NCI-H2081 (cell line): Measurements from ENCODE around the gene RAB6B.
"Not testable (repeated sequence)": the region's sequence is repeated elsewhere in the genome, so short reads cannot be mapped to it uniquely, and the experiment has no call there.

Experiments
- DNase-seq, 2 experiments: peaks; one replicate each; lab custom pipeline; 2025; lab: John Stamatoyannopoulos, UW

RAB6B gene

DNA sequence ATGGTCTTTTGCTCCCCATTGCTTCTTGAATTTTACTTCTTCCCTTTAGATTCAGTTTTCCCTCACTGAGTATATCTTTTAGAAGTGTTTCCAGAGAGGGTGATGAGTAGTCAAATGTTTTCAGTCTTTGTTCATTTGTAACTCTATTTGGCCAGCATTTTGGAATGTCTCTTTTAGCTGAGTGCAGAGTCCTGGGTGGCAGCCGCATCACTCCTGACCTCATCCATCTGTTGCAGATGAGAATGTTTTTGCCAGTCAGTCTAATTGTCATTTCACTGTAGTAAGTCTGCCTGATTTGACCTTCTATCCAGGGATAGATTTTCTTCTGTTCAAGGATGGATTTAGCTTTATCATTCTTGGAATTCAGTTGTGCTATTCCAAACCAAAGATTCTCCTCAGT, 82.8 kb downstream of the RAB6B start:
- DNase-seq, result no peak

DNA sequence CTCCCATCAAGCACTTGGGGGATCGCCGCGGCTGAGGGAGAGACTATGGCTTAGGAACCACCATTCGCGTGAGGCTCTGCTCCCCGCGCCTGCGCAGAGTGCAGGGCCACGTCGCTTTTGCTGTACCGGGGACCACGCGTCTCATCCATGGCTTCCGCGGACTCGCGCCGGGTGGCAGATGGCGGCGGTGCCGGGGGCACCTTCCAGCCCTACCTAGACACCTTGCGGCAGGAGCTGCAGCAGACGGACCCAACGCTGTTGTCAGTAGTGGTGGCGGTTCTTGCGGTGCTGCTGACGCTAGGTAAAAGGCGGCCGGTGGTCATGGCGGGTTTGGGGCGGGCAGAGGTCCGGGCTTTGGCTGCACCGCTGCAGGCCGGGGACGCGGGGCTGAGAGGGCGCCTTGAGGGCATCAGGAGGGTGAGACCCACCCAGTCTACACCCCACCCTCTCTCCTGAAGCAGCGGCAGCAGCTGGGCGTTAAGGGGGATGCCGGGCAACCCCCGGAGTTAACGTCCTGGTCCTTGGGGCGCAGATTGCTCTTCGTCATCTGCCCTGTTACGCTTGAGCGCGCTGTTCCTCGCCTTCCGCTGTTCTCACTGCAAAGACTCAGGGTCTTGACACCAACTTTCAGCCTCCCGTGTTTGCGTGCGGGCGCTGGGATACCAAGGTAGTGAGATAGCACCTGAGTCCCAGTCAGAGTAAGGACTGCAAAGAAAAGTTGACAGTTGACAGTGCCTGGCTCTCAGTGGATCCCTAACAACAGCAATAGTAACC, 89.8 kb downstream of the RAB6B start, which contains the start of gene SRPRB:
SRPRB (plus strand) TSS at position 114 of the 774 bp plus-strand sequence; CDS start at position 148, 34 bp downstream.
- DNase-seq, result peak; percentile 96 to 99

DNA sequence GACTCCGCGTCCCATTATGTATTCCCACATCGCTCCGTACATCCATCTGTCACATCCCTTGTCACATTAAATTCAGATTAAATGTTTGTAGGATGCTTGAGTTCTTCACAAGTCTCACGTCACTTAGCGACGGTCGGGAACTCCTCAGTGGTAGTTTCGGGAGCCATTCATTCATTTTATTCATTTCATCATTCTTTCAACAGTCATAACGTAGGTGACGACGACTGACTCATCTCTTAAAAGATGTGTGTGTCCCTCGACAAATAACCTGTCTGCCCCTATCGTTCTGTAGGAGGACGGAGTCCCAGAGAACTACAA, 90.3 kb downstream of the RAB6B start:
- DNase-seq, result no peak

DNA sequence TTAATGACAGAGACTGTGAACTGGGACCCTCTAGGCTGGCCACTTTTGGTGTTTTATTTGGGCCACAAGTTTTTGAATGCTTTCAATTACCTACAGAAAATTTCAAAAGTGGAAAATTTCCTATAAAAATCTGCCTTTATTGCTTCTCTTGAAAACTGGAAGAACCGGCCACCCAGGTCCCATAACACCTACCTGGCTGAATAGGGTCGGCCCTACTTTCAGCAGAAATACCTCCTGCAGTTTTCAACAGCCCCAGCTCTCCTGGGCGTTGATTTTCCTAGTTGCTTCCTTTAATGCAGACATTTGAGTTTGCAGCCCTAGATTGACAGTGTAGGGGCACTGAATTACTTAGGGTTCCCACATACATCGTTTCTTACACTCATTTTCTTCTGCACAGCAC, 90.8 kb downstream of the RAB6B start:
- DNase-seq, result no peak

DNA sequence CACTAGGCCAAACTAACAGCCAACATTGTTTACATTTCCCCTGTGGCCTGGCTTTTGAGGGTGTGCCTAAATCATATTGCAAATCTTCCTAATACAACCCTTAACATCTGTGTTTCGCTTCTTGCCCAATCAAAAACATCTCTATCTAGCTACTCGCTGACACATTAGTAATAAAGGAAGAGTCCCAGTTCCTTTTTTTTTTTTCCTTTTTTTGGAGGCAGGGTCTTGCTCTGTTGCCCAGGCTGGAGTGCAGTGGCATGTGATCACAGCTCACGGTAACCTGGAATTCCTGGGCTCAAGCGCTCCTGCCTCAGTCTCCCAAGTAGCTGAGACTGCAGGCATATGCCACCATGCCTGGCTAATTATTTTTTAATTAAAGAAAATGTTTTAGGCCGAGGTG, 92.2 kb downstream of the RAB6B start:
- DNase-seq, result no peak

DNA sequence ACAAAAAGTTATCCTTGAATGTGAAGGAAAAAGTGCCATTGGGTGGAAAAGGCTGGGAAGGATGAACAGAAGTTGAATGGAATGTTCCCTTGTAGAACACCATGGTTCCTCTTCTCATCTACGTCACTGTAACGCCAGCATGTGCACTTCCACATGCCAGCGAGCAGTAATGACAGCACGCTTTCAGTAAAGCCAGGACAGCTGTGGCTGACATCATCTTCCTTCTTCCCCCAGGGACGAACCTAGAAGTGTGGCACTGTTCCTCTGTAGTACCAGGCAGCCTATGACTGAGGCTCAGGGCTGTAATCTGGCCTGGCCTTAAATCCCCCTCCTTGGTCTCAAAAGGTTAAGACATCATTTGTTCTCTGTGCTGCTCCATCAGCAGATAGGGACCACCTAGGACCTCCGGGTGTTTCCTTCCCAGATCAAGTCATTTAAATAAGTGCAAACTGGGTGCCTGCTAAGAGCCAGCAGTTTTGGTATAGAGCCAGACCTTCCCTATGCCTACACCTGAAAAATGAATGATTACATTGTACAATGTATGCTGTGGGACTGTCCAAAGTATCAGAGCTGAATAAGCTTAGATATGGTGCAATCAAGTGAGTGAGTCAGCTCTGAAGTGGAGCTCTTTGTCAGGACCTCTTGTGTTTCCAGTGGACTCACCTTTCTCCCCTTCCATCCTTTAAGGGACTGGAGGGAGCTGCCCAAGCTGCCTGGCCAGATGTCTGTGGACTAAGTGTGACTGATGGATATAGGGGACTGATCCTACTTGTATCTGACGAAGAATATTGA, 95.7 kb downstream of the RAB6B start:
- DNase-seq, result no peak

DNA sequence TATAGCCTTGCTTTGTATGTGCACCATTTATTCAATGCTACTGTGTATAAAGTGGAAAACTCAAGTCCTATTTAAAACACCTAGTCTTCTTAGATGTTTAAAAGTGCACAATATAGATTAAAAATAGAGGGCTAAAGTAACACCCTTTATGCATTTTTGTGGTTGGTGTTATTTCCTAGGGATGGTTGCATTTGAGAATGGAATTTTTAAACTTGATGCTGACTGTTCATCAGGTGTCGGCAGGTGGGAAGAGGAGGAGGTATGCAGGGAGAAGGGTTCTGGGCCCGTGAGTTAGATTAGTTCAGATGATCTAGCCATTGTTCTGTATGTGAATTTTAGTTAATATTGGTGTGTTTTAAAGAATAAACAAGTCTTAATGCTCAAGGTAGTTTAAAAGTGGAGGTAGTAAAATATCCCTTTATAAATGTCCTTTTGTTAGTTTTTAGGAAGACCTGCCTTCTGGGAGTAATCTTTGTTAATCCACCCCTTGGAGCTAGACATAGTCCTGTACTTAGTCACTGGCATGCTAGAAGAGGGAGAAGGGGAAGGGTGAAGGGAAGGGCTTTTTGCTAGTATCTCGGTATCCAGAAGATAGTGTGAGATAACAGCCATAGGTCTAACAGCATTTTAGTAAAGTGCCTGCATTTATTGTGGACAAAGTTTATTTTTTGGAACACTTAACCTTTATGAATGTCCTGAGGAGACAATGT, 98.1 kb downstream of the RAB6B start:
- DNase-seq, result no peak

DNA sequence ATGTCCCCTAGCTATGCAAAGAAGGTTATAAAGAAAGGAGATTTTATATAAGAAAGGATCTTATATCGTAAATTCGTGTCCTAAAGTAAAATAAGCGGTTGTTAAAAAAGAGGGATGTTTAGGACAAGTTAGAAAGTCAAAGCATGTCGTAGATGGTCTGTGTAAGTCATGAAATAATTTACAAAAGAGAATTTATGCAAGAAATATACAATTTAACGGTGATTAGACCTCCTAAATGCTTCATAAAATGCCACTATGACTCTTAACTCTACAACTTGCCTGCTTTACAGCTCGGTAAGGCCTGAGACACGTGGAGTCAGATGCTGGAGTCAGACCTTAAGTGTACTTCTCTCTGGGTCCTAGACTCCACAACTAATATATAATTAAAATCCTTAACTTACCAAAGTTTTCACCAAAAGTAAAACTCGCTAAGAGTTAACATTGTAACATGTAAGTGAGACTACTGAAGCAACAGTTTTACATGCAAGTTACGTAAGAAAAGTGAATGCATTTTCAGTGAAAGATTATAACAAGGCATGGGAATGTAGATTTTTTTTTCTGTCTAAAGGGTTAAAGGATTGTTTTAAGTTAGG, 103.4 kb downstream of the RAB6B start:
- peak in 1 of 2 experiments; percentile 30 for DNase-seq

DNA sequence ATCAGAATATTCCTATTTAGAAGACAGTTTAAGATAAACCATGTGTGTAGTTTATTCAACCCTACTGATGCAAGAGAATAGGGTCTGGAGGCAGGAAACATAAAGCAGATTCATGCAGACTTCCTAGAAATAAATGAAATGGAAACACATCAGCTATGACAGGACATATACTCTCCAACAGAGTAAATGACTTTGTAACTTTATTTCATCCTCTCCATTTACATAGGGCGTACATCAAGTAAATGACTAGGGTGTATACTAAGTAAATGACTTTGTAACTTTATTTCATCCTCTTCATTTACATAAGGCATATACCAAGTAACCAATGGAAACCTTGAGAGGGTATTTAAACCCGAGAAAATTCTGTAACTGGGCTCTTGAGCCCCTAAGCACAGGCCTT, 107.7 kb downstream of the RAB6B start:
- DNase-seq, result no peak

DNA sequence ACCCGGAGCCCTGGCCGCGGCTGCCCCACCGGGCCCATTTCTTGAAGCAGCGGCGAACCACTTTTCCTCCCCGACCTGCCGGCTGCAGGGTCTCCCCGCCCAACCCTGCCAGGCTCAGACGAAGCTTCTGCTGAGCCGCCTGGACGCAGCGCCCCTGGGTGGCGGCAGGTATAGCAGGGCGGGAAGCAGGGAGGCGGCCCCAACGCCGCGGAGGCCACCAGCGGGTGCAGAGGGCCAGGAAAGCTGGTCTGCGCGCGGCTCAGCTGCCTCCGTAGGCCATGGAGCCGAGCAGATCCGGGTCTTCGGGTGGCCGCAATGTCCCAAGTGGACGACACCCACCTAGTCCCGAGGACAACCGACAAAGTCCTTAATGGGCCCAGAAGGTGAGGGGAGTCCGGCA, 111.9 kb downstream of the RAB6B start:
- DNase-seq, result no peak

DNA sequence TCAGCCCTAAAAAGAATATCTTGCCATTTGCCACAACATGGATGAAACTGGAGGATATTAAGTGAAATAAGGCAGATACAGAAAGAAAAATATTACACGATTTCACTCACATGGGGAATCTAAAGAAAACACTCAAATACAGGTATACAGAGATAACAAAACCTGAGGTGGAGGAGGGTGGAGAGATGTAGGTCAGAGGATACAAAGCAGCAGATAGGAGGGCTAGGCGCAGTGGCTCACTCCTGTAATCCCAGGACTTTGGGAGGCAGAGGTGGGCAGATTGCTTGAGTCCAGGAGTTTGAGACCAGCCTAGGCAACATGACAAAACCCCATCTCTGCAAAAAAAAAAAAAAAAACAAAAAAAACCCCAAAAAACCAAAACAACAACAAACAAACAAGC, 113.2 kb downstream of the RAB6B start:
- DNase-seq, result no peak

DNA sequence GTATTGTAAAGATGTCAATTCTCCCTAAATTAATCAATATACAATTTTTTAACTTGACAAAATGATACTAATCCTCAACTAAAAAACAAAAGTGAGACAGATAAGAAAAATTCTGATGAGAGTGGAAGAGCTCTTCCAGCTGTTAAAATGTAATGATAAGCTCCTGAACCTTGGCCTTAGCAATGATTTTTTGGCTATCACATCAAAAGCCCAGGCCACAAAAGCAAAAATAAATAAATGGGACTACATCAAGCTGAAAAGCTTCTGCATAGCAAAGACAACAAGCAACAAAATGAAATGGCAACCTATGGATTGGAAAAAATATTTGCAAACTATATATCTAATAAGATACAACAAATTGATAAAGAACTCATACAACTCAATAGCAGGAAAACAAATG, 114.1 kb downstream of the RAB6B start:
- no peak for DNase-seq

DNA sequence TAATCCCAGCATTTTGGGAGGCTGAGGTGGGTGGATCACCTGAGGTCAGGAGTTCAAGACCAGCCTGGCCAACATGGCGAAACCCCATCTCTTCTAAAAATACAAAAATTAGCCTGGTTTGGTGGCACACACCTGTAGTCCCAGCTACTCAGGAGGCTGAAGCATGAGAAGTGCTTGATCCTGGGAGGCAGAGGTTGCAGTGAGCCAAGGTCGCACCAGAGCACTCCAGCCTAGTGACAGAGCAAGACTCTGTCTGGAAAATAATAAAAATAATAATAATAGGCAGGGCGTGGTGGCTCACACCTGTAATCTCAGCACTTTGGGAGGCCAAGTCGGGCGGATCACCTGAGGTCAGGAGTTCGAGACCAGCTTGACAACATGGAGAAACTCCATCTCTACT, 114.9 kb downstream of the RAB6B start:
- not testable (repeated sequence) for DNase-seq

DNA sequence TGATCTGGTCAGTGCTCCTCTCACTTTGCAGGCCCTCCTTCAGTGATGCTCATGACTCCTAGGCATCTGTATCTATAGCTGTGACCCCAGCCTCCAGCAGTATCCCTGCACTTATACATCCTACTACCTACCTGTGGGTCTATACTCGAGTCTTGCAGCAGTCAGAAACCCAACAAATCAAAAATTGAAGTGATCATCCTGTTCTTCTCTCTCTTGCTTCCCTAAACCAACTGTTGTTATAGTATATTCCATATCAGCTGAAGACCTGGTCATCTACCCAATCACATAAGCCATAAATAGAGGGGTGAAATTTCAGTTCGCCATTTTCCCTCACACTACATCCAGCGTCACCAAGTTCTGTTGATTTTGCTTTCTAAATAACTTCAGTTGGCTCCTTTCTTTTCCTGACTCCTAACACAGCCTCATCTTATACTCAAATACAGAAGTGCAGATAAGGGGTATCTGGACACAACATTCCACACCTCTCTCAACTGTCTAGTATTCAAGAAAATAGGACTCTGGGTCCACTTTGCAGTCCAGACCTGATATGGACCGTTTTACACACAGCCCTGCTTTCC, 116.0 kb downstream of the RAB6B start:
- no peak for DNase-seq

DNA sequence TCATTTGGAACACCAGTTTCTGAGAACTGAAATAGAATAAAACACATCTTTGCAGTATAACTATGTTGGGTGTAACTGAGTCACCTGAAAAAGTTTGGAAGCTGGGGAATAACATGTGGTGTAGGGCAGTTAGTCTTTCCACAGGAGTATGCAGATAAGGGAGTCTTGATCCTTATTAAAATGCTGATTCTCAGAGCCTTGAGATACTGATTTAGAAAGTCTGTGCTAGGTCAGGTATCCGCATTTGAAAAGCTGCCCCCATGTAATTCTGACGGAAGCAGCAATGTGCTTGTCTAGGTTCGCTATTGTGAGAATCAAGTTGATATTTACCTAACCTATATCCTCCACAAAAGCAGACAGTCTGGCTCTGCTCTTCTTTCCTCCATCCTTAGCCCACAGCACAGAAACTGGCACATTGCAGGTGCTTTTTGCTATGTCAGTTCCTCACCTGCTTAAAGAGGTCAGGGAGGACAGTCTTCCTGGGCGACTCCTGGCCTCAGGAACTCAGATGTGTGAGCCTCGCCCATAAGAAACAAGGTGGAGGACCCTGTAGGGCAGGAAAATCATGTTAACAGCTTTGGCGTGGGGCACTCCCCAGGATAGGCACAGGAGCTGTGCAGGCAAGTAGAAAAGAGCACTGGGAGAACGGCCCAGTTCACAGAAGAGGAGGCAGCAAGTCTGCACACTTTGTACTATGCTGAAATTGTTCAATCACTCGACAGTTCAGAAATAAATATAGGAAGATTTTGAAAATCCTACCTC, 117.7 kb downstream of the RAB6B start:
- no peak for DNase-seq

DNA sequence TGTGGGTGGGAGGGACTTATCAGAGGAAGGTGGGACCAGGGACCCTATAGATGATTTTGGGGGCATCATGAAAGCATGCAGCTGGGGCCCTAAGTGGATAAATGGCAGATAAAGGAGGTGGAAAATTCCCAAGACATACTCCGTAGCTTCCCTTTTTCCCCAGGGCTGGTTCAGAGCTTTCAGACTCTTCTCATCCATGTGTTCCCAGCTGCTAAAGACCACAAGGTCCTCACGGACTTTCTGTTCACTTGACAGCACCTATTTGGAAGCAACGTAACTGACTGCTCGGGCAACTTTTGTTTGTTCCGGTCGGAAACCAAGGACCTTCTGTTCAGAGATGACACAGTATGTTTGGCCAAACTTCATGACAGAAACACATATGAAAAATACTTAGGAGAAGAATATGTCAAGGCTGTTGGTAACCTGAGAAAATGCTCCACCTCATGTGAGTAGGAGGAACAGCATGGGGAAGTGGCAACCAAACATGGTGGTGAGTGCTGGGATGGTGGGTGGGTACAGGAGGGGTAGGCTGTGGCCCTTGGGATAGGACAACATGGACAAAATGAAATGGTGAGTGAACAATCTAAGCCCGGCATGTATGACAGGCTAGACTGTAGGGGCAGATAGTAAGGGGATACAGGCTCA, 118.8 kb downstream of the RAB6B start:
- DNase-seq, result no peak

DNA sequence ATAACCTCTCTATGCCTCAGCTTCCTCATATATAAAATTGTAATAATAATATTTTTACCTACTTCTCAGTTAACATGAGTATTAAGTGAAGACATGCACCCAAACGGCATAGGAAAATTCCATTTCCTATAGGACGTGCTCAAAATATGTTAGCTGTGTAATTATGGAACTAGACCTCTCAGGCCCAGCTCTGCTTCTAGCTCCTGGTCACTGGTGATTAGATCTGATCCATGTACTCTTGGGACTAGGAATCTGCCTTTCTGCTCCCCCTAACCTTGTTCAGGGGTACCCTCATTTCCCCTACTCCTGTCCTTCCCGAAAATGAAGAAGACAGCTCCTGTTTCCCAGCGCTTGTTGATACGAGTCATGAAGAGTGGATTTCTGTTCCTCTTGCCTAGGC, 119.8 kb downstream of the RAB6B start:
- DNase-seq, result no peak

DNA sequence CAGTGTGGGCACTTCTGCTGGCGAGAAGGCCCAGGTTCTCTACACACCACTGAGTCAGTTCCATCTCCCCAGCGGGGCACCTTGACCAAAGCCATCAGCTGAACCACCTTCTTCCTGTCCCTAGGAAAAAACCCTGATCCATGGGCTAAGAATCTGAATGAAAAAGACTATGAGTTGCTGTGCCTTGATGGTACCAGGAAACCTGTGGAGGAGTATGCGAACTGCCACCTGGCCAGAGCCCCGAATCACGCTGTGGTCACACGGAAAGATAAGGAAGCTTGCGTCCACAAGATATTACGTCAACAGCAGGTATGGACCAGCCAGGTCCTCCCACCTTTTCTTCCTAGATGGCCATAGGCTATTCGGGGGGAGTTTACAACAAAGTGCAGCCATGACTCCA, 120.4 kb downstream of the RAB6B start:
- no peak for DNase-seq
